GM19452 (cell line): ENCODE data around the gene UST.
"Not testable (repeated sequence)": the region's sequence is repeated elsewhere in the genome, so short reads cannot be mapped to it uniquely, and the experiment has no call there.

Experiments used
- ATAC-seq: cut with Tn5 transposase; IDR thresholded peaks from one replicate; pipeline ENCODE4 v1.9.1; 2021; ENCODE audit not compliant: unreplicated experiment

Gene UST

DNA sequence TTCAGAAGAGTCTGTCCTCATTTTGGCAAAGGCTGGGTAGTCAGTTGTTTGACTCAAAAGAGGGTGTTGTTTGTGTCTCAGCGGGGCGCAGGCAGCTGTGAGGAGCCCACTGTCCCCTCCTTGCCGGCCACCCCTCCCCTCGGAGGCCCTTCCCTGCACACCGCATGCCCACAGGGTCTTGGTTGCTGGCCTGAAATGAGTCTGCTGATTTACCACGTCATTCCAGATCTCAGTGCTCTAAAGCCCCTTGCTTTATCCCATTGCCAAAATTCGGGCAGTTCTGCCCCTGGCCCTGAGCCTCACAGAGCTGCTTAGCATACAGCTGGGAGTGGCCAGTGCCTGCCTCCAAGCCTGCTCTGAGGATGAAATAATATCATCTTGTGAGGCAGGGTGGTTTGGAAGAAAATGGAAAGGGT is 220.7 kb downstream of the UST start:
- no peak for ATAC-seq

DNA sequence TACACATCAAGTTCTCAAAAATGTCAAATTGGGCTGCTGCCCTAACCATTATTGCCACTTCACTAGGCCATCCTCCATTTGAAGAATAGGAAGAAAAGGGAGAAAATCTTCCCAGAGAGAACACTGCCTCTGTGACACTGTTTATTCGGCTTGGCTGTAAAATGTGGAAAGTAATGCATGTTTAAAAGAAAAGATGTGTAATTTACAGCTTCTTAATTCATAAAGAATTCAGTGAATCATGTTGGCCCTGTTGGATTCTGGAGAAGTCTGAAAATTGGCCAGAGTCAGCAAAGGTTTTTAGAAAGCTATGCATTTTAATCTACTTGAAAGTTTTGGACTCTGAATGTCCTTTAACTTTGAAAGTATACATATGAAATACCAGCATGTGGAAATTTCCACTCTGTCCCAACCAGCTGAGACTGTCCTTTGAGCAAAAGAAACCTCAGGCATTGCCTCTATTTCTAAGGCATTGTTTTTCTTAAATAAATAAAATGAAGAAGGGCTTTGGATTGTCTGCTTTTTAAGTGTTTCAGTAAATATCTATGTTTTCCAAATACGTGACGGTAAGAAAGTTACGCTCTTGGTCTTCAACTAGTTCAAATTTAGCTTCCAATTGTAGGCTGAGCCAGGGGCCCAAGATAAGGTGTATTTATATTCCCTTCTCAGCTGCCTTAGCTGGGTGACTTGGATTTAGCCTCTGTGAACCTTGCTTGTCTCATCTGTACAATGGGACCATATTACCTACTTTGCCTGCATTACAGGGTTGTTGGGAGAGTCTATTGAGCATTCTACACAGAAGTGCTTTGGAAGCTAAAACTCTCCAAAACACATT is 222.2 kb downstream of the UST start:
- no peak for ATAC-seq

GRCh38 chr6:148969603-148970061 is 222.8 kb downstream of the UST start:
- no peak for ATAC-seq

- ATAC-seq, result no peak
Measured at GRCh38 chr6:148971031-148971927, 224.4 kb downstream of the UST start.

DNA sequence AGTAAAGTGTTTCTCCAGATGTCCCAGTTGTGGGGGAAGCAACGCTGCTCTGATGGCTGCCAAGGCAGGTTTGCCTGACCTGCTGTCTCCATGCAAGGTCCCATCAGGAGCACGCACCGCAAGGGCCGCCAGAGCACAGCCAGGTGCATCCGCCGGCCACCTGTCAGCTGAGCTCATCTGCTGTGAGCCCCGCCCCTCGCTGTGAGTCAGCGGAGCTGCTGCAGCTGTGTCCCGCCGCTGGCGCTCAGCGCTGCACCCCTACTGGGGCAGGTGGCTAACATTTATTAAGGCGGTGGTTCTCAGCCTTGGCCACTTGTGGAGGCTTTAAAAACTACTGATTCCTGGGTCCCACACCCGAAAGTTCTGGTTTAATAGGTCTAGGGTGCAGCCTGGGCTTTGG is 225.7 kb downstream of the UST start:
- ATAC-seq, result peak; percentile 77

DNA sequence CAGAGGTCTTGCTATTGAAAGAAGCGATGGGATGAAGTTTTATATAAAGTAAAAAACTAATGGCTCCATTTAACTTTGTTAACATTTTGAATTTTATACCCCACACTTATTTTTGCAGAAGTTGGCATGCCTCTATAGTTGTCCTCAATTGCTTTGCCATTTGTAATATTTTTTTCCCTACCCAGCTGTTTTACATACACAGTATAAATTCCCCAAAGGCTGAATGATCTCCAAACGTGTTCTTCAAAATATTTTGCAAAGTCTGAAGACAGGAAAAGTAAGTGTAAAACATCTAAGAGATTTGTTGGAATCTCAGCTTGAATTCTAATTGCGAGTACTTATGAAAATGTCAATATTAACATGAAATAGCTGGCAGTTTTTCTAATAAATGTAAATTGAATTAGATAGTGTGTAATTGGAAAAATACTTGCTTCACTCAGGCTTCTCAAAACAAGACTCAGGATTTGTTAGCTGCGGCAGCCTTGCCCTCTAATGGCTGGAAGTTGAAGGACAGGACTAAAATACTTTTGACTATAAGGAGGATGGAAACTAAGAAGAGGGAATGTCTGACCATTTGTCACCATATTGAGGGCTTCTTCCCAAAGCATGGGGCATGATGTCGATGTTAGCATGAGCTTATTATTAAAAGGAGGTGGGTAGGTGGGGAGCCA is 226.8 kb downstream of the UST start:
- no peak for ATAC-seq

GRCh38 chr6:148974351-148974750 is 227.5 kb downstream of the UST start:
- no peak for ATAC-seq

DNA sequence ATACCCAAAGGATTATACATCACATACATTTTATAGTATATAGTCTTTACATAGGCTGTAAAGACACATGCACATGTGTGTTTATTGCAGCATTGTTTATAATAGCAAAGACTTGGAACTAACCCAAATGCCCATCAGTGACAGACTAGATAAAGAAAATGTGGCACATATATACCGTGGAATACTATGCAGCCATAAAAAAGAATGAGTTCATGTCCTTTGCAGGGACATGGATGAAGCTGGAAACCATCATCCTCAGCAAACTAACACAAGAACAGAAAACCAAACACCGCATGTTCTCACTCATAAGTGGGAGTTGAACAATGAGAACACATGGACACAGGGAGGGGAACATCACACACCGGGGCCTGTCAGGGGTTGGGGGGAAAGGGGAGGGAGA is 231.5 kb downstream of the UST start:
- not testable (repeated sequence) for ATAC-seq

- no peak for ATAC-seq
Measured at GRCh38 chr6:148979014-148979901, 232.4 kb downstream of the UST start.

- ATAC-seq, result no peak
Measured at GRCh38 chr6:148980234-148980633, 233.4 kb downstream of the UST start.

DNA sequence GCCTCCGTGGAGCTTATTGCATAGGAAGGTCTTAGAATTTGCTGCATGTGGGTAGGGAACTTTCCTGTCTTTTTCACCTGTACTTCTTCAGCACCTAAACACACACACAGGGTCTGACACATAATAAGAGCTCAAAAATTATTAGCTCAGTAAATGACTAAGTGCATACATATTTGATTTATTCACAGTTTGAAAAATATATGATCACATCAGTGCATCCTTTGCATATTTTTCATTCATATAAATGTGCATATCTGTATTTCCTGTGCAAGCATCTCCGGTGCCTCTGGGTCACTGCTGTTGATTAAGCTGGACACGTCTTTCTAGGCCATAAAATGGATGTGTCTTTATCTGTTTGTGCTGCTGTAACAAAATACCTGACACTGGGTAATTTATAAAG is 234.7 kb downstream of the UST start:
- ATAC-seq, result no peak

DNA sequence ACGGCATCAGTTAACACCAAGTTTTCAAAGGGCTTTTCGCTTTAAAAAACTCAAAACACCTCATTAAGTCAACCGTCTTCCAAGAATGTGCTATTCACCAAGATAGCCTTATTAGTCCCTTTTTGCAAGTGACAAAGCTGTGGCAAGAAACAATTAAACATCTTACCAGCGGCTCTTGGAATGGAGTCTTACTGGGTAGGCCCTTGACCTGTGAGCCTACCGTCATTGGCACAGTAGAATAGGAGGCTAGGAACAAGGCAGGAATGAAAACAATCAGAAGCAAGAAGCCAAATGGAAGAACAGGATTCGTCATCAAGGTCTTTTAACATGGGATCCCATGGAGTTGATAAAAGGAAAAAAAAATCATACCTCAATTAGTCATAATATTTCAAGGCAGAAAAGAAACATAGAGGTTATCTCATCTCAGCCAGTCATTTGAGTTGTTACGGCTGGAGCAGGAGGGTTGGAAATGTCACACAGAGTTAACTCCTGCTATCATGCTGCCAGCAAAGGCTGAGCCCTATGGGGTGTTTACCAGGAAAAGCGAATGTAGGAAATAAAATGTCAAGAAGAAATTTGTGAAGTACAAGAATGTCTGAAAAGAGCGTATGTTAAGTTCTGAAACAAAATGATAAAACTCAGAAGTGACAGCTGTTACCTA is 236.4 kb downstream of the UST start:
- no peak for ATAC-seq

DNA sequence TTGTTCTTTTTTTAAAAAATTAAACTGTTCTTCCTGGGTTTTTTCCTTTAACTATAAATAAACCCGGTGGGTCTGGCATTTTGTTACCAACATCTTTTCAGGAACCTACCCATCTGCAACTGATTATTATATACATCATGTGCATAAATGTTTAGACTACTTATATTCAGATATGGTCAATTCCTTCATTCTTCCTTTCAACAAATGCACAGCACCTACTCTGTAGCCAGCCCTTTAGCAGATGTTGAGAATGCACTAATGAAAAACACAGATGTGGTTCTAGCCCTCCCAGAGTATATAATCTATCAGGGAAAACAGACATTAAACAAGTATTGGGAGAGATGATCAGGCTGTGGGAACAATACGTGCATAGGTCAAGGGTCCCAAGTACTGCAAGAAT is 237.1 kb downstream of the UST start:
- no peak for ATAC-seq

- ATAC-seq, result no peak
Measured at GRCh38 chr6:148984531-148985056, 237.8 kb downstream of the UST start.

GRCh38 chr6:148985499-148985898 is 238.7 kb downstream of the UST start:
- ATAC-seq, result no peak

GRCh38 chr6:148986608-148987007 is 239.8 kb downstream of the UST start:
- no peak for ATAC-seq

GRCh38 chr6:148987982-148988381 is 241.2 kb downstream of the UST start:
- ATAC-seq, result no peak

- no peak for ATAC-seq
Measured at GRCh38 chr6:148989585-148989984, 242.8 kb downstream of the UST start.

DNA sequence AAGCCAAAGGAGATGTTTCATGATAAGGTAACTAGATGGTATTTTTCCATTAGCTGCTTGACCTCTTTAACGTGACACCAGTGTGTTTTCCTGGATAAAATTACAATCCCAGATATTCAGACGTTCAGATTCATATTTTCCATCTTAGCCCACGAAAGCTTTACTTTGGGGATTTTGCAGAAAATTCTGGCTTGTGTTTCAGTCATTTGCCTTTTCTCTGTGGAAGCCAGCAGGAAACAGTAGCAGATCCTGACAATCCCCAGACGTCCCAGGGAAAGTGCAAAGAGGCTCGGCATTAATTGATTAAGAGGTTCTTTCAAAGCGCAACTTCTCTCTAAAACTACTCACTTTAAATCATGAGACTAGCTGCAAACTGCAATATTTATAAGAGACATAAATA is 243.6 kb downstream of the UST start:
- ATAC-seq, result no peak

DNA sequence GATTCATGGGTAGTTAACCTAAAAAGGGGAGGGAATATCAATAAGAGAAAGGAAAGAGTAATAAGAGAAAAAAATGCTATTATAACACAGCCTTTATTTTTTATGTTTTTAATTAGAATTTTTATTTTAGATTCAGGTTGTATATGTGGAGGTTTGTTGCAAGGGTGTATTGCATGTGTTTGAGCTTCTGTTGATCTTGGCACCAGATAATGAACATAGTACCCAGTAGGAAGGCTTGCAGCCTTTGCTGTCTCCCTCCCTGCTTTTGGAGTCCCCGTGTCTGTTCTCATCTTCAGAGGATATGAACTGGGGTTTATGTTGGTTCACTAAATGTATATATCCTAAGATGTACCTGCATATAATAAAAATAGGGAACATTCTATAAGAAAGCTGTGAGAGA is 250.0 kb downstream of the UST start:
- no peak for ATAC-seq
